HG02759 (cell line): ENCODE results near the gene SQOR.
"Not testable (repeated sequence)": the region's sequence is repeated elsewhere in the genome, so short reads cannot be mapped to it uniquely, and the experiment has no call there.

Source experiments
- ATAC-seq: cut with Tn5 transposase; IDR thresholded peaks from one replicate; pipeline ENCODE4 v1.9.1; 2021; ENCODE audit warnings: mild to moderate bottlenecking, moderate library complexity; ENCODE audit not compliant: unreplicated experiment

The SQOR gene

DNA sequence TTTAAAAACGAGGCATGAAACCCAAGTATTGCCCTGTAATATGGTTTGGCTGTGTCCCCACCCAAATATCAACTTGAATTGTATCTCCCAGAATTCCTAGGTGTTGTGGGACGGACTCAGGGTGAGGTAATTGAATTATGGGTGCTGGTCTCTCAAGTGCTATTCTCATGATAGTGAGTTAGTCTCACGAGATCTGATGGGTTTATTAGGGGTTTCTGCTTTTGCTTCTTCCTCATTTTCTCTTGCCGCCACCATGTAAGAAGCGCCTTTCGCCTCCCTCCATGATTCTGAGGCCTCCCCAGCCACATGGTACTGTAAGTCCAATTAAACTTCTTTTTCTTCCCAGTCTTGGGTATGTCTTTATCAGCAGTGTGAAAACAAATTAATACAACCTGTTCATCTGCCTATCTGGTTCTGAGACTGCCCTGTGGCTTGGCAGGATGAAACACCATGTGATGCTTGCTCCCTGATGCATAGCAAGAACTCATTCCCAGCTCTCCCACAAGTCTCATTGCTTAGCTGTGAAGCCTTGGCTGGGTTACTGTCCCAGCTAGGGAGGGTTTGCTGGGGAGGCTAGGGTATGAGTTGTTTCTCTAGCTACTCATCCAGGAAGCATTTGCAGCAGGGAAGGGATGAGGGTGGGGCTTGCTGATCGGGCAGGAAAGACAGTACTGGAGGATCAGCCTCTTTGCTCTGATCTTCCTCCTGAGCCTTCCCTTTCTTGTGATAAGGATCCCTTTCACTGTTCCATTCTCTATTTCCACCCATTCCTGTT lies 3.7 kb upstream of the SQOR start:
- ATAC-seq, result no peak

DNA sequence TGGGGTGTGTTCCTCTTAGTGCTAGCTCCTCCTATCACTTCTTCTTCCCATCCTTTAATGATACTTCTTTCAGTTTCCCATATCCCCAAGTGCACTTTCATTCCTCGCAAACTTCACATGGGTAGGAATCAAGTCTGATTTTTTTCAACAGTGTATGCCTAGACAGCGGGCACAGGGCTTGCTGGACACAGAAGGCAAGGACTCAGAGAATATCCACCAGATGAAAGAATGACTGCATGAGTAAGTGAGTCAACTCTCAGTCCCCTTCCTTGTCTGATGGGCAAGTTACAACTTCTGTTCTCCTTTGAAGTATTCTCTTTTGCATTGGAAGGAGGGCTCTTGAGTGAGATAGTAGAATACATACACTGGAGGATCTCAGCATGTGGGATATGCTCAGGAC lies 3.1 kb upstream of the SQOR start:
- ATAC-seq, result no peak

DNA sequence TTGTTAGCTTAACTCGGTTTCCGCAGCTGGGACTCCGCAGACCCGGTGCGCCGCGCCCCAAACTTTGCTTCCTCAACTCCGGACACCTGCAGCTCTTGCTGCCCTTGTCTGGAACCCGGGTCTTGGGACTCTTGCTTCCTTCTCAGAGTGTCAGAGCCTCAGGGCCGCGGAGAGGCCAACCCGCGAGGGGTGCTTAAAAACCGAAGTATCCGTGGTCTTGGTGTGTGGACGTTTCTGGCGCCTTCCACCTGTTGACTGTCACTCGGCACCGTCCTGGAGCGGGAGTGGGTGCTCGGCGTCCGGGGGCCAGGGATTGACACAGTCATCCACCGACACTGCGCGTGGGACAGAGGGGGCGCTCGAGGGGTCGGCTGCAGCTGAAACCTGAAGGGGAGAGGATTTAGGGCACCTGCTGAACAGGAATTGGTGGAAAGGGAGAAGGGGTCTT lies 386 bp downstream of the SQOR start:
- peak; percentile 50 for ATAC-seq

DNA sequence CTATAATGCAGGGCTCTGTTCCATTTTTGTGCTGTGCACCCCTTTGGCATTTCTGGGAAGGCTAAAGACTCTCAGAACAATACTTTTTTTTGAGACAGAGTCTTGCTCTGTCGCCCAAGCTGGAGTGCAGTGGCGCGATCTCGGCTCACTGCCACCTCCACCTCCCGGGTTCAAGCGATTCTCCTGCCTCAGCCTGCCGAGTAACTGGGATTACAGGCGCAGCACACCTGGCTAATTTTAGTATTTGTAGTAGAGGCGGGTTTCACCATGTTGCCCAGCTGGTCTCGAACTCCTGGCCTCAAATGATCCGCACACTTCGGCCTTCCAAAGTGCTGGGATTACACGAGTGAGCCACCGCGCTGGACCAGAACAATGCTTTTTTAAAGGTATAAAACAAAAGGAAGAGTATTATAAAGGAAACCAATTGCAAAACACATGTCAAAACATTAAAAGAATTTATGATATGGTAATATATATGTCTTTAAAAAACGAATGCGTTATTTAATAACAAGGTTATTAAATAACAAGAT lies 999 bp downstream of the SQOR start:
- no peak for ATAC-seq

DNA sequence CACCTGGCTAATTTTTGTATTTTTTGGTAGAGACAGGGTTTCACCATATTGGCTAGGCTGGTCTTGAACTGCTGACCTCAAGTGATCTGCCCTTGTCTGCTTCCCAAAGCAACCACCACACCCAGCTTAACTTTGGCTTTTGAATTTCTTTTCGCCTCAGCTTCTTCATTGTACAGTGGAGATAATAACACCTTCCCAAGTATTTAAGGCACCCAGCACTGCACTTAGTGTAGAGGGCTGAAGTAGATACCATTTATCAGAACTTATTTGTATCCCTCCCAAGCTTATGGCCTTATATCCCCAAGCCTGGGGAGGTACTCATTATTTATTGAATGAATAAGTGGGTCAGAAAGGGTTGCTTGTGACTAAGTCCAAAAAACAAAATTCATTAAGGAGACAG lies 2.3 kb downstream of the SQOR start:
- ATAC-seq, result no peak

DNA sequence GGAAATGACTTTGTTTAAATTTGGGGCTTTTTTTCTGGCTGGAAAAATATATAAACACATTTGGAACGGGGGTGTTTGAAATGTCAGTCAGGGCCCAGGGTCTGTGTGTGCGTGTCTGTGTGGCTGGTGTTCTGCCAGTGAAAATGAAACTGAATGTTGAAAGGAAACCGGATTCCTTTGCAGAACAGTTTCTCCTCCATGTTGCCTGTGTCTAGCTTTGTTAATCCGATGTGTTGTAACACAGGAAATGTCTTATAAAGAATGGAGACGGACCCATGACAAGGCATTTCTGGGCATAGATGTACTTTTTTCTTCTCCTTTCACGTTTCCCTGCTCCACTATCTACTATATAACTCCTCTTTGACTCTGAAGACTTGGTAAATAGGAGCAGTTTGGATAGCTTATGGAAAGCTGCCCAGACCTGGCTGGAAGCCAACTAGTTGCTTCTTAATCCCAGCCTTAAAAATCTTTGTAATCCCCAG lies 2.8 kb downstream of the SQOR start:
- ATAC-seq, result peak; percentile 46

DNA sequence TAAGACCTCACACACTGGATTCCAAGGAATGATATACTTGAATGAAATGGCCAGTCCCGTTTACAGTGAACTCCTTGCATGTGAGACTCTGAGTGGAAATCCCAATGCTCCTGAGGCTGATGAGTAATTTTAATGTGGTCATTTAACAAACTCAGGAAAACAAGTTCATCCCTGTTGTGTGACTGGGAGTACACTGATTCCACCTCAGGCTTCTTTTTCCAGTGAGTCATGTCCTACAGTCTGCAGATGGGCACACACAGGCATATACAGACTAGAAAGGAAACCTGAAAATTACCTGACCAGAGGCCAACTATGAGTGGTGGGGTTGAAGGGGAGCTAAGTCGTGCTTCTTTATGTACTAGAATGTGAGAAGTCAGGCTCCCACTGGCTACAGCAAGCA lies 5.8 kb downstream of the SQOR start:
- ATAC-seq, result no peak

DNA sequence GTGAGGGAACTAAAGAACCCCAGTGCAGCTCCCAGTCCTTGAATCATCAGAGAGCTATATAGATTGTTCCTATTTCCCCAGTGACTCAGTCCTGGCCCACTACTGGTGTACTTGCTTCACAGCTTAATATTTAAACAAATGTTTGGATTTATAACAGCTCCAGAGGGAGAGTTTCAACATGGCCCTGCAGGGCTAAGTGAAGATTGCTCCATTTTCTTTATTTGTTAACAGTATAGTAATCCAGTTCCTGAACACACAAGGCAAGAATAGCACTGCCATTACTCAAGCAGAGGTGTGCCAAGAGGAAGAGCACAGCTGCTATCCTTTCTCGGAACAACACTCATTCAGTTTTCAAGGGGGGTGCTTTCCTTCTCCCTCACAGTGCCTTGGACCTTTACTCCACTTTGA lies 6.5 kb downstream of the SQOR start:
- ATAC-seq, result no peak

DNA sequence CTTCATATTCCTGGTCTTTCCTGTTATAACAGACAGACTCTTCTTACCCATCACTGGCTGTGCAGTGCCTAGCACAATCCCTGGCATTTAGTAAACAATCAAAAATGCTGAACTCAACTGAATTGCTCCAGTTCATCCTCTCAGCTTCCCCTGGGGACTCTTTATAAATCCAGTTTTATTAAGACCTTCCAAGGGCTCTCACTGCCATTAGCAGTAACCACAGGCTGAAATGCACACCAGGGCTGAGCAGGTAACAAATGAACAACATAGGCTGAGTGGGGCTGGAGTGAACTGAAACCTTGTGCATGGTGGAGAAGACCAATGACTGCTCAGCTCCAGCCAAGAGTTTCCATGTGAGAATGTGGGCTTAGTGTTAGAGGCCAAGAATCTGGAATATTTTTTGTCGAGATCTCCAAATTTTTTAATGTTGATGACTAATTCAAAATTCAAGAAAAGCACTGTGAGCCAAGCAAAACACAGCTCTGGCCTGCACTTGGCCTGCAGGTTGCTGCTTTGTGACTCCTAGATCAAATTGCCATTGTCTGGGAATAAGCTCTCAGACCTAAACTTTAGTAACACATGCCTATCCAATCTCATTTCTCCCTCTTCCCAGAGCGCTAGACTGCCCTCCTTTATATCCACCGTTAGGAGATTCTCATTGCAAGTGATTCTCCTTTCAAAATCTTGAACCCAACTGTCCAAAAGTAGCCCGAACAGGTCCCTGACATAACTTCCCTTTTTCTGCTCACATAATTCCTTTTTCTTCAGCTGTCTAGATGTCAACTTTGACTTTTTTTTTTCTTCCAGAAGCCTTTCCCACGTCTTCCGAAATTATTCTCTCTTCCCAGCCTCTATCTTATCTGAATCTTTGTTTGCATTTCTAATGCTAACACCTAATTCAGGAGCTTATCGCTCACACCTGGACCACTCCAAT lies 7.4 kb downstream of the SQOR start:
- ATAC-seq, result no peak

DNA sequence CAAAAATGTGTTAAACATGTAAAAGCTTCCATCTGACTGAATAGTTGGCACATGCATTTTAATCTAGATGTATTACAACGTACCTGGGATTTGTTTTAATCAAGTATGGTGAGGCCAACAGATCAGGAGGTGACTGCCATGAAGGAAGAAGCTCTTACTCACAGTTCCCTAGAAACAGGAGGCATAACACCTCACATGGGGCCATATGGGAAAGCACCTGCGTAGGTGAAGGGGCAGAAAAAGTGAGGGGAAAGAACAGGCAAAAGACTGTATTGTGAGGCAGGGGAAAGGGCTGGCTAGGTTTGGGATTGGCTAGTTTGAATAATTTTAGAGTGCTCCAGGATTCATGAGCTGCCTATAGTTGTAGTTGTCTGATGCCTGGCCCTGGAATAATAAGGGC lies 9.6 kb downstream of the SQOR start:
- ATAC-seq, result no peak

DNA sequence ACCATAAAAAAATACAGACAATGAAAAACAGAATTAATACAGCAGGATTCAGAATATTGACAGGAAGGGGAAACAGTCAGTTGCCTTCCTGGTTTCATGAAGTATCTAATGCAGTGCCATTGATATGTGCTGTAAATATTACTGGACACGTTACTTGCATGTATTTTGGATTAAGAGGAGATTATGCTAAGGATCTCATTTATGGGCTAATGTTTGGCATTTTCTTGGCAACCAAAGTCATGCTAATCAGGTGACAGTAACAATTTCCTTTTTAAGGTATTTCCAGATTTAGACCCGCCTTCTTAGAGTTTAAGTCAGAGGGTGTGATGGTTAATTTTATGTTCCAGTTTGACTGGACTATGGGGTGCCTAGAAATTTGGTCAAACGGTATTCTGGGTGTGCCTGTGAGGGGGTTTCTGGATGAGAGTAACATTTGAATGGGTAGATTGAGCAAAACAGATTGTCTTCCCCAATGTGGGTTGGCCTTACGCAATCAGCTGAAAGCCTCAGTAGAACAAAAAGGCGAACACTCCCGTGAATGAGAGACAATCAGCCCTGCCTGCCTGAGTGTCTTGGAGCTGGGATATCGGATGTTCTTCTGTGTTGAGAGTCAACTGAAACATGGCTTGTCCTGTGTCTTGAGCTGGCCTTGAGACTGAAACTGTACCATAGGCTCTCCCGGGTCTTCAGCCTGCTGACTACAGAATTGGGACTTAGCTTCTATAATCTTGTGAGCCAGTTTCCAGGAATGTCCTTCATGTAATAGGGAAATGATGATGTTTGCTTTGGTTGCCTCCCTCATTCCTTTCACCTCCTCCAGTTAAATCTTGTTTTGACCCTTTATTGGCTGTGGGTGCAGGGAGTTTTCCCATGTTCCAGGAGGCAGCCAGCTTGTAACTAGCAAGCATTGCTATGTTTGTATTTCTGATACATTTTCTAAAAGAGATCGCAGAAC lies 10.5 kb downstream of the SQOR start:
- no peak for ATAC-seq

DNA sequence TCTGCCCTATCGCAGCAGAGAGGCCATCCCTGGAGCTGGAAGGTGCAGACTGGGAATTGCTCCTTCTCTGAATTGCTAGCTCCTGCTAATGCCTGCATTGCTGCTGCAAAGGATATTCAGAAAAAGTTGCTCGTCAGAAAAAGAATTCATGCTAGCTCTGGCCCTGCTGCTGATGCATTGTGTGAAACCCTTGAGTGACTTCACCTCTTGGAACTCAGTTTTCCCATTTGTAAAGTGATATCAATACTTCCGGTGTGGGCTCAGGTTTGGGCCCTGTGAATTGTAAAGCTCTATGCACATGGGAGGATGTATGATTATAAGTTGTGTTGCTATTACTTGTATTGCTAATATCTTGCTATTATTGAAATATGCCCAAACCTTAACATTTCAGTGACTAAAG lies 11.4 kb downstream of the SQOR start:
- ATAC-seq, result no peak

DNA sequence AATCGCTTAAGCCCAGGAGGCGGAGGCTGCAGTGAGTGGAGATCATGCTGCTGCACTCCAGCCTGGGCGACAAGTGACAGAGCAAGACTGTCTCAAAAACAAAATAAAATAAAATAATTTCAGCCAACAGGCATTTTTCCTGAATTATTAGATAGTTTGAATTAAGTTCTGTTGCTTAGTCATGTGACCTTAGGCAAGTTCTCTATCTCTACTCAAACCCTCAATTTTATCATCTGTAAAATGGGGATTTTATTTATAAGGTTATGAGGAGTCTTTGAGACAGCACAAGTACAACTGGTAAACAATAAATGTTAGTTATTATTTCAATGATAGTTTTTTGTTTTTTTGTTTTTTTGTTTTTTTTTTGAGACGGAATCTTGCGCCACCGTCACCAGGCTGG lies 13.0 kb downstream of the SQOR start:
- ATAC-seq, result no peak

DNA sequence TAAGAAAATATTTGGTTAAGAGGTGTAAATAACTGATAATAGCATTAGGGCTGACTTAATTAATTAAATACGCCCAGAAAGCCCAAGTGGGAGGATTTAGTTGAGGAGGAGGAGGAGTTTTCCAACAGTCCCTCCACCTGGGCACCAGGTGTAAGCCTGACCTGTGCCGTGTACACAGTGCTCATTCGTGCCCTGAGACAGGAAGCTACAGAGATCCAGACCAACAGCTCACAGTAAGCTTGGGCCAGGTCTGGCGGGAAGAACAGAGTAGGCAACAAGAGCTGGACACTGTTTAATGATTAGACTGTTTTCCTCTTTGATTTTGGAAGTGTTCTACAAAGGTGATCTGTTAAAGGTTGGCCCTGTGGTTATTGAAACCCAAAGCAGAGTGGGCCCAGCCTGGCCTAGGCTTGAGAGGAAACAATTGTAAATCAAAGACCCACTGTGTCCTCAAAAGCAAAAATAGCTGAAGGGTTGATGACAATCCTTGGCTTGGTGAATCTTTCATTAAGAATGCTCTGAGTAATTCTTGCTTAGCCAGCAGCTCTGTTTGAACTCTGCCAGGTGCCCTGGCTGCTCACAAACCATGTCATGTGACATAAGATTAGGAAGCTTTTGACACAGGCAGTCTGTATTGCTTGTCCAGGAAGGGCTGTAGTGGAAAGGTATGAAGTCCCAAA lies 13.8 kb downstream of the SQOR start:
- ATAC-seq, result peak; percentile 42

DNA sequence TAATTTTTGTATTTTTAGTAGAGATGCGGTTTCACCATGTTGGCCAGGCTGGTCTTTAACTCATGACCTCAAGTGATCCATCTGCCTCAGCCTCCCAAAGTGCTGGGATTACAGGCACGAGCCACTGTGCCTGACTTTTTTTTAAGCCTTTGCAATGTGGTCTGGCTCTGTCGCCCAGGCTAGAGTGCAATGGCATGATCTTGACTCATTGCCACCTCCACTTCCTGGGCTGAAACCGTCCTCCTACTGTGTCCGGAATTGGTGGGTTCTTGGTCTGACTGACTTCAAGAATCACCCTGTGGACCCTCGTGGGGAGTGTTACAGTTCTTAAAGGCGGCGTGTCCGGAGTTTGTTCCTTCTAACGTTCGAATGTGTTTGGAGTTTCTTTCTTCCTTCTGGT lies 15.2 kb downstream of the SQOR start:
- ATAC-seq, result not testable (repeated sequence)

DNA sequence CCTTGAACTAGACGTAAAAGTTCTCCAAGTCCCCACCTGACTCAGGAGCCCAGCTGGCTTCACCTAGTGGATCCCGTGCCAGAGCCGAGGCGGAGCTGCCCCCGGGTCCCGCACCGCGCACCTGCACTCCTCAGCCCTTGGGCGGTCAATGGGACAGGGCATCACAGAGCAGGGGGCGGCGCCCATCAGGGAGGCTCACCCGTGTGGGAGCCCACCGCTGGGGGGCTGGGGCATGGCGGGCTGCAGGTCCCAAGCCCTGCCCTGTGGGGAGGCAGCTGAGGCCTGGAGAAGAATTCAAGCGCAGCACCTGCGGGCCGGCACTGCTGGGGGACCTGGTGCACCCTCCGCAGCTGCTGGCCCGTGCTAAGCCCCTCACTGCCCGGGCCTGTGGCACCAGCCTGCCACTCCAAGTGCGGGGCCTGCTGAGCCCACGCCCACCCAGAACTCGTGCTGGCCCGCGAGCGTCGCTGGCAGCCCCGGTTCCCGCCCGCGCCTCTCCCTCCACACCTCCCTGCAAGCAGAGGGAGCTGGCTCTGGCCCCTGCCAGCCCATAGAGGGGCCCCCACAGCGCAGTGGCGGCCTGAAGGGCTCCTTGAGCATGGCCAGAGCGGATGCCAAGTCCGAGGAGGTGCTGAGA lies 16.2 kb downstream of the SQOR start:
- no peak for ATAC-seq

DNA sequence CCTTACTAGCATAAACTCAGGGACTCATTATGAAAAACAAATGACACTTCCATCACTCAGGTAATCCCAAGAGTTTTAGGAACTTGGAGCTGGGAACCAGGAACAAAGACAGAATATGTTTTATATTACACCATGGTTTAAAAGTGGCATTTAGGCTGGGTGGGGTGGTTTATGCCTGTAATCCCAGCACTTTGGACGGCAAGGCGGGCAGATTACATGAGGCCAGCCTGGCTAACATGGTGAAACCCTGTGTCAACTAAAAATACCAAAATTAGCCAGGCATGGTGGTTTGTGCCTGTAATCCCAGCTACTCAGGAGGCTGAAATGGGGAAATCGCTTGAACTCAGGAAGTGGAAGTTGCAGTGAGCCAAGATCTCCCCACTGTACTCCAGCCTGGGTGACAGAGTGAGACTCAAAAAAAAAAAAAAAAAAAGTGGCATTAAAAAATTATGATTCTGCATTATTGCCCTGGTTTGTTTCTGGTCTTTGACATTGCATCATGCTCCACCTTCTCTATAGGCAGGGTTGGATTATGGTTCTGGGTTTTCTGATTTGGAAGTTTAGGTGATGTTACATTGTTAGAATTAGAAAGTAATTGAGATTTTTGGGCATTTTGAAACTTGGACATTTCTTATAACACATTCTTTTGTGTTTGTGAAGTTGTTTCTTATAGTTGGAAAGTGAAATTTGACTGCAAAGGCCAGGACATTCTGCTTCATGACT lies 19.0 kb downstream of the SQOR start:
- ATAC-seq, result no peak

DNA sequence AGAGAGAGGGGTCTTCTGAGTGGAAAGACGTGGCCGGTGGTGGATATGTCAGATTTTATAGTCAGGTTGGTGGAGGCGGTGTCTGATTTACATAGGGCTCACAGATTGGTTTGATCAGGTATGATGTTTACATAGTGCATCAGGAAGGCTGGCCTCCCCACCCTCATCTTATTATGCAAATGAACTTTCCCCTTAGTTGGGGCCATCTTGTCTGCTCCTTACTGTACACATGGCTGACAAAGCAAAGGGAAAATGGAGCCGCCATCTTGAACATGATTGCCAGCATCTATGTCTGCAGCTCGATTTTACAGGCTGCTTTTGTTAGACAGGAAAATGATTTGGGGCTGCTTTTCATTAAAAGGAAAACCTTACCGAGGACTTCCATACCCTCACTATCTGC lies 19.9 kb downstream of the SQOR start:
- no peak for ATAC-seq

DNA sequence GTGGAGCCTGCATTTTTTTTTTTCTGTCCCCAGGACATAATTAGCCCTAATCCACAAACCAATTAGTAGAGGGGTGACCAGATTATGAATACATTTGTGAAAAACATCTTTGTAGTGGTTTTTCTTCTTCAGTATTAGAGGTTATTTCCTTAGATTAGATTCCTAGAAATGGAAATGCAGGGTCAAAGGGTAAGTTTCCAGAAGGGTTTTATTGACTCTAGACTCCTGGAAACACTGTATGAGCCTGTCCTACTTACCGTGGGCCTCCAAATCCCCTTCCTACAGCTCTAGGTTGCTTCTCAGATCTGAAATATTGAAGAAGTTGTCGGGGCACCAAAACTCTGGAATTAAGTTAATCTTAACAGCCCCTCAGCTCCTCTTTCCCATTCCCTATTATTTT lies 22.4 kb downstream of the SQOR start:
- ATAC-seq, result no peak
